ENCODE measurements around the gene MORC2. TPM values are rescaled to one million over a fixed set of nuclear protein-coding genes. Genes with fewer than 3 reads are reported as not detected.

Gene MORC2
- total and polyA plus RNA-seq, 12 donors, result 13.9 to 60.1 (median 18.6) TPM

GRCh38 chr22:30885001-30885366 is 83.6 kb downstream of the MORC2 start:
- DNase-seq, result peak in 1 of 7 donors; percentile 4
- Histone ChIP-seq H3K27ac (no peak overlapping the region), H3K4me3 (no peak overlapping the region), H3K9me3 (replicated peaks in 1 of 3) (no peaks in the 10 kb centered on the region), H3K4me1 (replicated peaks in 1 of 2) (peaks cover 12 to 18% of the 10 kb centered on the region in 2 donors), H3K27me3 (no peaks in the 10 kb centered on the region), H3K36me3 (replicated peaks in 1 of 2) (no peaks in the 10 kb centered on the region)
- WGBS, 4 donors, result 88 to 93% (median 90%) methylated on average over 5 of the region's 5 CpGs; no CpG with 5 or more reads in 1 of the 4 donors
- TF ChIP-seq POLR2A (IDR thresholded peaks at IDR 0.05) (no peak), CTCF (IDR thresholded peaks at IDR 0.05) (no peak)
- intact Hi-C loops (cut with DNase I), result no loop called here

DNA sequence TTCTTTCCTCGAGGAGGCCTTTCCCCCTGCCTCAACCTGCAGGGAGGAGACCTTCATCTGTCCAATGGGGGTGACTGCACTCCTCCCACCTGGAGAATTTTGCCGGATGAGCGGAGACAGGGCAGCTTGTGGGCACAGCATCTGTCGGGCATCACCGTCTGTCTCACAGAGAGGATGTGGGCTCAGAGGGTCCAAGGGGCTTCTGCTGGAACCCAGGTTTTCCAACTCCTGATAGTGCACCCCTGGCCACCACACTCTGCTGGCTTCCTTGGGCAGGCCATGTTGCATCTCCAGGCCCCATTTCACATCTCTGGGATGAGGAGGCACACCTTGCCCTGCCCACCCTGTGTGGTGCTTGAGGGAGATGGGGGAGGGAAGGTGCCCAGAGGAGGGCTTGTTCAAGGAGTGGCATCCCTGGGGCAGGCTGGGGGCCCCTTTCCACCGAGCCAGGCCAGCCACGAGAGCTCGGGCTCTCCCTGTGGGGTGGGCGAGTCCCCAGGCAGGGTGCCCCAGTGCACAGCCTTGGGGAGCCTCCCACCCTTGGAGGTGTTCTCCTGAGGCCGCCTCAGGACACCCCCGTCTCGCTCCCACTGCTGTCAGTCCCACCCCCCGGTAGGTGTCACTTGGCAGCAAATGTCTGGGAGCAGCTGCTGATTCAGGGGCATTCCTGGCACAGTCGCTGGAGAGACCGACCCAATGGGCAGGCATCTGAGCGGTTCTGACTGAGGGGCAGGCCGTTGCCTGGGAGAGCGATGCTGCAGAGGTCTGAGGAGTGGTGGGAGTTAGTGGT is 84.2 kb downstream of the MORC2 start:
- intact Hi-C loops (cut with DNase I), result no loop called here
- peak in 1 of 7 donors; percentile 9 for DNase-seq
- TF ChIP-seq POLR2A (IDR thresholded peaks at IDR 0.05) (no peak), CTCF (IDR thresholded peaks at IDR 0.05) (no peak)

DNA sequence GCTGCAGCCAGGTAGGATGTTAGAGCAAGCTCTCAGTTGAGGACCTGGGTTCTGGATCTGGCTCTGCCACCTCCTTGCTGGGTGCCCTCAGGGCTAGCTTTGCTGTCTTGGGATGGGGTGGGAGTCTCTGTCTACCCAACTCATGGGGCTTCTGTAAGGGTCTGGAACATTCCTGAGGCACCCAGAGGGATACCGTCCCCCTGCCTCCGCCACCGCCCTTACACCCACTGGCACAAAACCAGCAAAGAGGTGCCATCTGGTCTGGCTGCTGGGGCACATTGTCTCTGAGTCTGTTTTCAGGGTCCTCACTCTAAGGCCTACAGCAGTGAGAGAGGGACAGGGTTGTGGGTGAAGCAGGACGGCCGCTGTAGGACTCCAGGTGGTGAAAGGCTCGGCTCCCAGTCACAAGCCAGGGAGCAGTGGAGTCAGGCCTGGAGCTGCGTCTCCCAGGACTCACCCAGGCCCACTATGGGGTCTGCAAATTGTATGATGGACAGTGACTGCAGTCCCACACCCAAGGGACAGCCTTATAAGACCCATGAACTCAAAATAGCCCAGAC is 84.9 kb downstream of the MORC2 start:
- peak in 1 of 7 donors; percentile 12 for DNase-seq
- no peaks in the 10 kb centered on the region for H3K9me3 ChIP-seq (replicated peaks in 1 of 3)
- 93 to 97% (median 94%) methylated on average over 2 to 7 of the region's 7 CpGs for WGBS, 4 donors
- no peaks in the 10 kb centered on the region for H3K27me3 ChIP-seq
- H3K4me1 ChIP-seq (replicated peaks in 1 of 2), result peaks cover 12 to 23% of the 10 kb centered on the region in 2 donors
- intact Hi-C loops (cut with DNase I), result no loop called here
- no peaks in the 10 kb centered on the region for H3K36me3 ChIP-seq (replicated peaks in 1 of 2)
- H3K27ac ChIP-seq, result no peak overlapping the region
- no peak for TF ChIP-seq POLR2A (IDR thresholded peaks at IDR 0.05)
- no peak for TF ChIP-seq CTCF (IDR thresholded peaks at IDR 0.05)
- H3K4me3 ChIP-seq, result no peak overlapping the region

More for the DNA sequence above, 84.2 kb downstream of the MORC2 start:
- H3K9me3 ChIP-seq (replicated peaks in 1 of 3), result no peaks in the 10 kb centered on the region
- H3K4me3 ChIP-seq, result no peak overlapping the region
- no peak overlapping the region for H3K27ac ChIP-seq
- no peaks in the 10 kb centered on the region for H3K36me3 ChIP-seq (replicated peaks in 1 of 2)
- no peaks in the 10 kb centered on the region for H3K27me3 ChIP-seq
- H3K4me1 ChIP-seq (replicated peaks in 1 of 2), result peaks cover 12 to 19% of the 10 kb centered on the region in 2 donors
- WGBS, 4 donors, result 17 to 92% (median 91%) methylated on average over 1 to 18 of the region's 18 CpGs

DNA sequence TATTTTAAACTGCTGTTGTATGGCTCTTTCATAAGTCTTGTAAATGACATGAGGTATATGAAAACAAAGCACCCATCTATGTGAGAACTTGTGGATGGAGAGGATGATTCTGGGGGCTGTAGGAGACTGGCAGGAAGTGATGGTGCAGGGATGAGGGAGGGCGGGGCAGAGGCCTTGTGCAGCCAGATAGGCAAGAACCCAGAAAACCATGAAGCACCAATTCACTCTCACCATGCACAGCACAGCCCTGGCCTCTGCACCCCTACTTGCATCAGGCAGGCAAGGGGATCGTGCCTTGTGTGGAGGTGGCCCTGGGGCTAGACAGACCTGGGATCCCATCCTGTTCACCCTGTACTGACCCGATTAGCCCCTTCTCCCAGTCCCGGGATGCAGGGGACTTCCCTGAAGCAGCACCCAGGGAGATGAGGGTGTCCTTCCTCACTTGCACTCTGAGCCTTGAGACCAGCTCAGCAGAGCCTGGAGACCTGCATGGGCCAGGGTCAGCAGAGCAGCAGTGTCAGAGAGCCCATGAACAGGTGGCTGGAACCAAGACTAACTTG is 85.5 kb downstream of the MORC2 start:
- Histone ChIP-seq H3K9me3 (replicated peaks in 1 of 3) (no peaks in the 10 kb centered on the region), H3K4me1 (replicated peaks in 1 of 2) (peaks cover 12 to 29% of the 10 kb centered on the region in 2 donors), H3K36me3 (replicated peaks in 1 of 2) (no peaks in the 10 kb centered on the region), H3K27ac (no peak overlapping the region), H3K27me3 (no peaks in the 10 kb centered on the region), H3K4me3 (no peak overlapping the region)
- 83 to 100% (median 97%) methylated on average over 1 to 4 of the region's 4 CpGs for WGBS, 4 donors
- intact Hi-C loops (cut with DNase I), result no loop called here
- TF ChIP-seq POLR2A (IDR thresholded peaks at IDR 0.05) (no peak), CTCF (IDR thresholded peaks at IDR 0.05) (no peak)
- no peak for DNase-seq

Measured in adrenal gland (tissue), 12 donors.